ENCODE measurements around the gene SCMH1. TPM values are rescaled to one million over a fixed set of nuclear protein-coding genes. Genes with fewer than 3 reads are reported as not detected.

The SCMH1 gene
- total RNA-seq, 1 donor from 2014 or later: 36.7 TPM

DNA sequence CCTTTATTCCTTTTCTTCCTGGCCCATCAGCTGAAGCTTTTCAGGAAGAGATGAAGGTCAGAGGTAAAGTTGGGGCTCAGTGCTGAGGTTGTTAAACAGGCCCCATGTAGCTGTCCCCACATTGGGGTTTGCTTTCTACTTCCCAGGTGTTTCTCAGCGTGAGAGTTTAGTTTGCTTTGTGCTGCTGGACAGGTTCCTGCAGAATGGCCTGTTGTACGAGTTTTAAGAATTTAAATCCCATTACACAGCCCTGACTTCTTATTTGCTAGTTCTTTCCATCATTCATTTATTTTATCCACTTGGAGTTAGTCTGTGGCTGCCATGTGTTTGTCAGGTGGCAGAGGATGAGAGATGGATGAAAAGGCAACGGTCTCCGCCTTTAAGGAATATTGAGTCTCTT, 243.4 kb downstream of the SCMH1 start:
- peak overlapping the region; percentile 46 for H3K27ac Mint-ChIP-seq
- DNase-seq (ENCODE audit: extremely low spot score, unreplicated experiment): no peak
- H3K4me3 Mint-ChIP-seq: peak overlapping the region; percentile 0
- H3K27me3 Mint-ChIP-seq: no peaks in the 10 kb centered on the region
- H3K9me3 Mint-ChIP-seq: no peaks in the 10 kb centered on the region
- peaks cover 54% of the 10 kb centered on the region for H3K36me3 Mint-ChIP-seq
- no peaks in the 10 kb centered on the region for H3K4me1 Mint-ChIP-seq (ENCODE audit: unreplicated experiment)
- TF ChIP-seq, protein P1, sequence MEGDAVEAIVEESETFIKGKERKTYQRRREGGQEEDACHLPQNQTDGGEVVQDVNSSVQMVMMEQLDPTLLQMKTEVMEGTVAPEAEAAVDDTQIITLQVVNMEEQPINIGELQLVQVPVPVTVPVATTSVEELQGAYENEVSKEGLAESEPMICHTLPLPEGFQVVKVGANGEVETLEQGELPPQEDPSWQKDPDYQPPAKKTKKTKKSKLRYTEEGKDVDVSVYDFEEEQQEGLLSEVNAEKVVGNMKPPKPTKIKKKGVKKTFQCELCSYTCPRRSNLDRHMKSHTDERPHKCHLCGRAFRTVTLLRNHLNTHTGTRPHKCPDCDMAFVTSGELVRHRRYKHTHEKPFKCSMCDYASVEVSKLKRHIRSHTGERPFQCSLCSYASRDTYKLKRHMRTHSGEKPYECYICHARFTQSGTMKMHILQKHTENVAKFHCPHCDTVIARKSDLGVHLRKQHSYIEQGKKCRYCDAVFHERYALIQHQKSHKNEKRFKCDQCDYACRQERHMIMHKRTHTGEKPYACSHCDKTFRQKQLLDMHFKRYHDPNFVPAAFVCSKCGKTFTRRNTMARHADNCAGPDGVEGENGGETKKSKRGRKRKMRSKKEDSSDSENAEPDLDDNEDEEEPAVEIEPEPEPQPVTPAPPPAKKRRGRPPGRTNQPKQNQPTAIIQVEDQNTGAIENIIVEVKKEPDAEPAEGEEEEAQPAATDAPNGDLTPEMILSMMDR (conservative IDR thresholded peaks at IDR 0.05): no peak

DNA sequence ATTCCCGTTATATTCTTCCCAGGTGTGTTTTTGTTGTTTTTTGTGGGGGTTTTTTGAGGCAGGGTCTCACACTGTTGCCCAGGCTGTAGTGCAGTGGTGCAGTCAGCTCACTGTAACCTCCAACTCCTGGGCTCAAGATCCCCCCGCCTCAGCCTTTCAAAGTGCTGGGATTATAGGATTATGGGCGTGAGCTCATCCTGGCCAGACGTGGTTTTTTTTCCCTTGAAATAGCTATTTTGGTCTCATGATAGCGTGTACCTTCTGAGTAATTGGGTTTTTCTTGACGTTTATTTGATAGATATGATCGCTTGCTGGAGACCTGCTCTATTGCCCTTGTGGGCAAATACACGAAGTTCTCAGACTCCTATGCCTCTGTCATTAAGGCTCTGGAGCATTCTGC, 245.0 kb downstream of the SCMH1 start:
- H3K27me3 Mint-ChIP-seq: no peaks in the 10 kb centered on the region
- no peaks in the 10 kb centered on the region for H3K4me1 Mint-ChIP-seq (ENCODE audit: unreplicated experiment)
- H3K9me3 Mint-ChIP-seq: no peaks in the 10 kb centered on the region
- TF ChIP-seq, protein P1 (conservative IDR thresholded peaks at IDR 0.05): no peak
- H3K36me3 Mint-ChIP-seq: peaks cover 48% of the 10 kb centered on the region
- H3K4me3 Mint-ChIP-seq: no peak overlapping the region
- DNase-seq (ENCODE audit: extremely low spot score, unreplicated experiment): no peak
- H3K27ac Mint-ChIP-seq: no peak overlapping the region

DNA sequence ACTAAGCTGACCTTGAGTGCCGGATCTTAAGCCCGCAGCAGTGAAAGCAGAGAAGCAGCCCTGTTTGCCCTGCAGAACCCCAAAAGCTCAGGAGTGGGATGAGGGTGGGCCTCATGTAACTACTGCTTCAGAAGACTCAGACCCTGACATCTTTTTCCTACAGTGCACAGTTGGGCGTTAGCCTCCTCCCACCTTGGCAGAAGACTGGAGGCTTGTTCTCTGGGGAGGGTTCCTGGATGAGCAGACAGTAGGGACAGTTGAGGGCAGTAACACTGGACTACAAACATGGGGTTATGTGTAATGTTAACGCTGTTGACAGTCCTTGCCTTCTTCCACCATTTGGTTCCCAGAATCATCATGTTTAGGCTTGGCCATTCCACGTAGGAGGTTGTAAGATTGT, 253.0 kb downstream of the SCMH1 start:
- Mint-ChIP-seq H3K4me3 (no peak overlapping the region), H3K4me1 (ENCODE audit: unreplicated experiment) (peaks cover 2% of the 10 kb centered on the region), H3K27me3 (no peaks in the 10 kb centered on the region), H3K9me3 (no peaks in the 10 kb centered on the region), H3K36me3 (peaks cover 47% of the 10 kb centered on the region), H3K27ac (no peak overlapping the region)
- TF ChIP-seq, protein P1 (conservative IDR thresholded peaks at IDR 0.05): no peak
- no peak for DNase-seq (ENCODE audit: extremely low spot score, unreplicated experiment)

DNA sequence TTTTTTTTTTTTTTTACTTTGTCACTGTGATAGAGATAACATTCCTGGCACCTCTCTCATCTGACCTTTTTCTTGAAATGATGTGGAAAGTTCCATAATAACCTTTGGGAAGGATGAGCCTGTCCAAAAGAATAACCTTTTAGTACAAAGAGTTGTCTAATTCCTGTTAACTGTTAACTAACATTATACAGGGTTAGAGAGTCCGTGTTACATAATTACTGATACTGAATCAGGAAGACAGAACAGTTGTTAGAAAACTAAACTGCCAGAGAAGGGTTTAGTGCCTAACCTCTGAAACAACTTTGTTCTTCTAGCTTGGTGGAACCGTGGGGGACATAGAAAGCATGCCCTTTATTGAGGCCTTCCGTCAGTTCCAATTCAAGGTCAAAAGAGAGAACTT, 253.8 kb downstream of the SCMH1 start:
- peaks cover 8% of the 10 kb centered on the region for H3K4me1 Mint-ChIP-seq (ENCODE audit: unreplicated experiment)
- no peak for DNase-seq (ENCODE audit: extremely low spot score, unreplicated experiment)
- H3K27ac Mint-ChIP-seq: no peak overlapping the region
- no peaks in the 10 kb centered on the region for H3K27me3 Mint-ChIP-seq
- H3K4me3 Mint-ChIP-seq: no peak overlapping the region
- H3K36me3 Mint-ChIP-seq: peaks cover 50% of the 10 kb centered on the region
- TF ChIP-seq, protein P1 (conservative IDR thresholded peaks at IDR 0.05): no peak
- H3K9me3 Mint-ChIP-seq: no peaks in the 10 kb centered on the region

DNA sequence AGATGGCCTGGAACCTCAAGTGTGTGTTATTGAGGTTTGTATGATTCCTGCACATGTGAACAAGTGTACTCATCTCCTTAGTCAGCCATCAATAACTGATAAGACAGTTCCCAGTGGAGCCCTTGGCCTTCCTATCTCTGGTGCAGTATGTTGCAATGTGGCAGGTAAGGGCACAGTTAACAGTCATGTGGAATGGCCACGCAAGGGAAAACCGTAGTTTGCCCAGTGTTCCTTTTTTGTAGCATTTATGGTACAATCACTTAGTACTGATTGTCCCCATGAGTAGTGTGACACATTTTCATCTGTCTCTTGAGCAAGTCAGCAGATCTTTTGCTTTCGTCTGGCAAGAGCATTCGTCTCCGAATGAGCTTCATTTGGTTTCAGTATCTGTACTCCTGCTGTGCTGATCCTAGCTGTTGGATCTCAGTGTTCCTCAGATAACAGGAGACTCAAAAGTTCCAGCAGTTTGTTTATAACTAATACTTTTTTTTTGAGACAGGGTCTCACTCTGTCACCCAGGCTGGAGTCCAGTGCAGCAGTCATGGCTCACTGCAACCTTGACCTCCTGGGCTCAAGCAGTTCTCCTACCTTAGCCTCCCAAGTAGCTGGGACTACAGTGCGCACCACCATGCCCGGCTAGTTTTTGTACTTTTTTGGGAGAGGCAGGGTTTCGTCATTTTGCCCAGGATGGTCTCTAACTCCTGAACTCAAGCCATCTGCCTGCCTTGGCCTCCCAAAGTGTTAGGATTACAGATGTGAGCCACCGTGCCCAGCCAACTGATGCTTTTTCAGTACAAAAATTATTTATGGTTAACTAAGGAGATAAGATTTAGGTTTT, 254.4 kb downstream of the SCMH1 start:
- H3K4me3 Mint-ChIP-seq: no peak overlapping the region
- H3K36me3 Mint-ChIP-seq: peaks cover 50% of the 10 kb centered on the region
- DNase-seq (ENCODE audit: extremely low spot score, unreplicated experiment): no peak
- peak overlapping the region; percentile 26 for H3K27ac Mint-ChIP-seq
- TF ChIP-seq, protein P1 (conservative IDR thresholded peaks at IDR 0.05): no peak
- H3K4me1 Mint-ChIP-seq (ENCODE audit: unreplicated experiment): peaks cover 13% of the 10 kb centered on the region
- H3K27me3 Mint-ChIP-seq: no peaks in the 10 kb centered on the region
- no peaks in the 10 kb centered on the region for H3K9me3 Mint-ChIP-seq

Measured in type B pancreatic cell (in vitro differentiated cells).